Right lobe of liver (tissue), 6 donors: ENCODE data around the gene GXYLT2. TPM values are rescaled to one million over a fixed set of nuclear protein-coding genes. Genes with fewer than 3 reads are reported as not detected.
A peak's percentile ranks its signal among the peaks of the same experiment; 100 is the strongest.

Experiments used
- ATAC-seq, 4 donors: fragments of 200-7000 bp; cut with Tn5 transposase; one replicate each; pipeline ENCODE4 v1.9.1; 2020; ENCODE audit warnings: mild to moderate bottlenecking in 4 of 4, moderate library complexity in 4 of 4
- DNase-seq, 3 donors: peaks; one replicate each; pipeline ENCODE4 v3.0.0-alpha.2; 2020
- H3K27ac ChIP-seq, 3 donors: fragments of 200-600 bp; one replicate each; pipeline ENCODE4 v1.8.0; 2022
- H3K27me3 ChIP-seq, 2 donors: fragments of 200-600 bp; one replicate each; pipeline ENCODE4 v1.8.0; 2022
- H3K36me3 ChIP-seq, 4 donors: fragments of 200-600 bp; sonication (generic) in 1 of 4; one replicate each; pipeline versions ENCODE4 v1.5.1 to v1.8.0; 2017 to 2022; ENCODE audit warnings: control low read depth in 1 of 4
- H3K4me1 ChIP-seq, 4 donors: fragments of 200-600 bp; sonication (generic) in 1 of 4; one replicate each; pipeline versions ENCODE4 v1.5.1 to v1.8.0; 2017 to 2022; ENCODE audit warnings: control low read depth in 1 of 4
- H3K4me3 ChIP-seq, 3 donors: fragments of 200-600 bp; one replicate each; pipeline ENCODE4 v1.8.0; 2022
- H3K9me3 ChIP-seq, 4 donors: fragments of 200-600 bp; sonication (generic) in 1 of 4; one replicate each; pipeline versions ENCODE4 v1.5.1 to v1.8.0; 2017 to 2022; ENCODE audit warnings: control low read depth in 1 of 4
- CTCF ChIP-seq, 4 donors: fragments of 200-600 bp in 3 of 4; fragments of 450-650 bp in 1 of 4; IDR thresholded peaks; one replicate each; pipeline versions ENCODE4 v1.5.1 to v1.8.0; 2016 to 2022; ENCODE audit warnings: antibody characterized with exemption in 4 of 4, mild to moderate bottlenecking in 2 of 4
- POLR2A ChIP-seq: fragments of 450-650 bp; IDR thresholded peaks from one replicate; pipeline ENCODE4 v1.6.1; 2017; ENCODE audit warnings: antibody characterized with exemption, mild to moderate bottlenecking
- WGBS: methylation state at CpG from one replicate; pipeline ENCODE4 v1.1.6; 2018; ENCODE audit warnings: low coverage, low lambda C conversion rate; ENCODE audit not compliant: insufficient coverage; ENCODE audit errors: missing lambda C conversion rate; 5-methylcytosine and 5-hydroxymethylcytosine counted together
- intact Hi-C, 2 donors: fragments of 100-400 bp; cut with DNase I; formaldehyde crosslinking; loops; one replicate each; pipeline versions ENCODE4 v1.11.2 to v1.14.1; 2022
- total RNA-seq, 6 experiments: library from RNA; depleted of rRNA in 2 of 6; stranded (reverse); fragments of >200 nt in 2 of 6; fragmentation: NEBNext Ultra II Directional in 3 of 6; extraction: Animal tissue kit (Norgen Biotek cat#: 25700) in 3 of 6; gene quantifications; one replicate each; pipeline versions ENCODE4 v1.1.0 to v1.2.4, GENCODE V29; 2016 to 2023
- donor health status: DM: no; HTN: yes; CAD: no.
- donor health status: DM: no; HTN: no; CAD: no.
- donor health status: DM: no; HTN: no; CAD: no.
- donor health status: DM: no; HTN: yes; CAD: no.
- donor health status: DM: no; HTN: yes; CAD: no.

The GXYLT2 gene
- total RNA-seq, 6 experiments from 2014 or later: 0.06 to 0.69 (median 0.12) TPM; not detected in 1

GRCh38 chr3:72903004-72903403 lies 15.2 kb downstream of the GXYLT2 start:
- intact Hi-C loops: no loop called here
- Histone ChIP-seq H3K27ac (no peak overlapping the region), H3K27me3 (no peaks in the 10 kb centered on the region), H3K4me1 (peaks cover 0 to 2% (median 0%) of the 10 kb centered on the region in 4 donors), H3K4me3 (no peak overlapping the region), H3K36me3 (no peaks in the 10 kb centered on the region), H3K9me3 (no peaks in the 10 kb centered on the region)
- WGBS: 84% methylated on average over 3 of the region's 3 CpGs
- ATAC-seq: no peak
- DNase-seq: no peak
- TF ChIP-seq CTCF (IDR thresholded peaks at IDR 0.05) (no peak), POLR2A (no peak)

- 54% methylated on average over 2 of the region's 2 CpGs for WGBS
Observed at GRCh38 chr3:72904163-72904562, 16.3 kb downstream of the GXYLT2 start.

GRCh38 chr3:72906154-72906553 lies 18.3 kb downstream of the GXYLT2 start:
- ATAC-seq (no peak), DNase-seq (no peak)
- no peak overlapping the region for H3K4me3 ChIP-seq
- WGBS: 83% methylated on average over 5 of the region's 6 CpGs
- no peak overlapping the region for H3K27ac ChIP-seq
- H3K27me3 ChIP-seq: no peaks in the 10 kb centered on the region
- peaks cover 0 to 7% (median 0%) of the 10 kb centered on the region in 4 donors for H3K4me1 ChIP-seq
- intact Hi-C loops: no loop called here
- H3K9me3 ChIP-seq: no peaks in the 10 kb centered on the region
- no peaks in the 10 kb centered on the region for H3K36me3 ChIP-seq
- no peak for TF ChIP-seq POLR2A

More at GRCh38 chr3:72904163-72904562, 16.3 kb downstream of the GXYLT2 start:
- no peaks in the 10 kb centered on the region for H3K27me3 ChIP-seq
- no peaks in the 10 kb centered on the region for H3K9me3 ChIP-seq
- H3K4me3 ChIP-seq: no peak overlapping the region
- no peaks in the 10 kb centered on the region for H3K36me3 ChIP-seq
- TF ChIP-seq CTCF (IDR thresholded peaks at IDR 0.05) (no peak), POLR2A (no peak)
- no peak overlapping the region for H3K27ac ChIP-seq
- peaks cover 0 to 7% (median 0%) of the 10 kb centered on the region in 4 donors for H3K4me1 ChIP-seq
- DNase-seq: no peak
- intact Hi-C loops: no loop called here
- ATAC-seq: no peak

GRCh38 chr3:72907131-72907711 lies 19.4 kb downstream of the GXYLT2 start:
- 61% methylated on average over 4 of the region's 4 CpGs for WGBS
- no peaks in the 10 kb centered on the region for H3K36me3 ChIP-seq
- TF ChIP-seq POLR2A (no peak), CTCF (IDR thresholded peaks at IDR 0.05) (no peak)
- ATAC-seq (peak; percentile 26 to 81 (median 45)), DNase-seq (no peak)
- H3K4me1 ChIP-seq: peaks cover 0 to 7% (median 0%) of the 10 kb centered on the region in 4 donors
- no peak overlapping the region for H3K27ac ChIP-seq
- no peaks in the 10 kb centered on the region for H3K9me3 ChIP-seq
- intact Hi-C loops: no loop called here
- H3K4me3 ChIP-seq: no peak overlapping the region
- H3K27me3 ChIP-seq: no peaks in the 10 kb centered on the region

- H3K9me3 ChIP-seq: no peaks in the 10 kb centered on the region
- no peak overlapping the region for H3K27ac ChIP-seq
- WGBS: 58% methylated on average over 12 of the region's 14 CpGs
- peaks cover 0 to 7% (median 0%) of the 10 kb centered on the region in 4 donors for H3K4me1 ChIP-seq
- intact Hi-C loops: no loop called here
- peak in 2 of 3 donors; percentile 35 to 53 for DNase-seq
- no peaks in the 10 kb centered on the region for H3K36me3 ChIP-seq
- no peak for TF ChIP-seq CTCF (IDR thresholded peaks at IDR 0.05)
- TF ChIP-seq POLR2A: no peak
- H3K27me3 ChIP-seq: no peaks in the 10 kb centered on the region
- no peak overlapping the region for H3K4me3 ChIP-seq
- peak; percentile 90 to 97 (median 92) for ATAC-seq
Observed at GRCh38 chr3:72907731-72908620, 20.1 kb downstream of the GXYLT2 start.
